Liver (tissue), 9 donors: ENCODE measurements around the gene RAB14. TPM values are rescaled to one million over a fixed set of nuclear protein-coding genes. Genes with fewer than 3 reads are reported as not detected.

ENCODE experiments used
- DNase-seq: peaks from one replicate; pipeline ENCODE4 v3.0.0-alpha.2; 2017; ENCODE audit warnings: low spot score
- H3K27ac ChIP-seq, 2 donors: one replicate each; pipeline ENCODE4 v1.7.0; 2013; ENCODE audit warnings: inconsistent platforms in 2 of 2, low read length in 2 of 2, control low read depth in 1 of 2, low read depth in 1 of 2, mild to moderate bottlenecking in 1 of 2
- H3K27me3 ChIP-seq, 4 donors: one replicate each; pipeline versions ENCODE4 v1.6.1 to v1.7.0; 2013; ENCODE audit warnings: low read length in 3 of 4, inconsistent platforms in 1 of 4, mild to moderate bottlenecking in 1 of 4, moderate library complexity in 1 of 4; ENCODE audit not compliant: control insufficient read depth in 4 of 4, insufficient read depth in 4 of 4
- H3K36me3 ChIP-seq, 4 donors: one replicate each; pipeline versions ENCODE4 v1.6.1 to v1.7.0; 2013; ENCODE audit warnings: low read length in 3 of 4, mild to moderate bottlenecking in 3 of 4, low read depth in 1 of 4, moderate library complexity in 1 of 4; ENCODE audit not compliant: control insufficient read depth in 4 of 4, insufficient read depth in 3 of 4
- H3K4me1 ChIP-seq, 4 donors: one replicate each; pipeline versions ENCODE4 v1.6.1 to v1.7.0; 2013; ENCODE audit warnings: low read length in 3 of 4, mild to moderate bottlenecking in 3 of 4, moderate library complexity in 1 of 4; ENCODE audit not compliant: control insufficient read depth in 4 of 4, insufficient read depth in 4 of 4
- H3K4me3 ChIP-seq, 3 donors: one replicate each; pipeline versions ENCODE4 v1.6.1 to v1.7.0; 2013; ENCODE audit warnings: low read length in 3 of 3, control low read depth in 1 of 3, low read depth in 1 of 3, mild to moderate bottlenecking in 1 of 3
- H3K9ac ChIP-seq, 2 donors: one replicate each; pipeline ENCODE4 v1.7.0; 2013; ENCODE audit warnings: low read length in 2 of 2, mild to moderate bottlenecking in 2 of 2, moderate library complexity in 2 of 2, control low read depth in 1 of 2, low read depth in 1 of 2
- H3K9me3 ChIP-seq, 4 donors: one replicate each; pipeline versions ENCODE4 v1.6.1 to v1.7.0; 2013; ENCODE audit warnings: low read length in 3 of 4; ENCODE audit not compliant: control insufficient read depth in 4 of 4
- CTCF ChIP-seq: fragments of 150-350 bp; IDR thresholded peaks from 2 replicates; pipeline ENCODE4 v1.5.1; 2017; ENCODE audit warnings: improper control_type of control experiment, low read depth, low read length; ENCODE audit not compliant: missing input control
- FOXA1 ChIP-seq: IDR thresholded peaks from 2 replicates; pipeline ENCODE4 v1.6.1; 2016; ENCODE audit warnings: antibody characterized with exemption
- FOXA2 ChIP-seq: IDR thresholded peaks from 2 replicates; pipeline ENCODE4 v1.6.1; 2016; ENCODE audit warnings: antibody characterized with exemption
- GABPA ChIP-seq, 2 donors: IDR thresholded peaks in 1 of 2; conservative IDR thresholded peaks in 1 of 2; 2 replicates each; pipeline ENCODE4 v1.6.1; 2016; ENCODE audit warnings: antibody characterized with exemption in 2 of 2, mild to moderate bottlenecking in 1 of 2, moderate library complexity in 1 of 2
- JUND ChIP-seq, 2 donors: IDR thresholded peaks; 2 replicates each; pipeline ENCODE4 v1.6.1; 2016; ENCODE audit warnings: antibody characterized with exemption in 2 of 2
- NR2F2 ChIP-seq: IDR thresholded peaks from 2 replicates; pipeline ENCODE4 v1.6.1; 2016; ENCODE audit warnings: antibody characterized with exemption
- REST ChIP-seq: IDR thresholded peaks from 2 replicates; pipeline ENCODE4 v1.6.1; 2016; ENCODE audit warnings: antibody characterized with exemption, mild to moderate bottlenecking
- SP1 ChIP-seq: IDR thresholded peaks from 2 replicates; pipeline ENCODE4 v1.6.1; 2018; ENCODE audit warnings: antibody characterized with exemption, mild to moderate bottlenecking
- TAF1 ChIP-seq: conservative IDR thresholded peaks from 2 replicates; pipeline ENCODE4 v1.6.1; 2016; ENCODE audit warnings: antibody characterized with exemption, mild to moderate bottlenecking
- YY1 ChIP-seq: IDR thresholded peaks from 2 replicates; pipeline ENCODE4 v1.6.1; 2016; ENCODE audit warnings: antibody characterized with exemption, mild to moderate bottlenecking
- ZBTB33 ChIP-seq: IDR thresholded peaks from 2 replicates; pipeline ENCODE4 v1.6.1; 2016; ENCODE audit warnings: antibody characterized with exemption
- WGBS: extraction: QIAGEN DNeasy Blood & Tissue Kit; methylation state at CpG from one replicate; pipeline ENCODE4 v1.1.7; 2013; 5-methylcytosine and 5-hydroxymethylcytosine counted together
- polyA plus RNA-seq, 2 donors: library from polyadenylated mRNA; stranded (reverse) in 1 of 2; unstranded in 1 of 2; fragments of 200-250 nt in 1 of 2; fragments of >200 nt in 1 of 2; fragmentation: Nextera tagmentation in 1 of 2; extraction: Ambion mirVana in 1 of 2; gene quantifications; one replicate each; pipeline versions ENCODE4 v1.2.1 to v1.2.3, GENCODE V29; 2013 to 2015
- total RNA-seq, 2 donors: library from RNA; depleted of rRNA; stranded (reverse); fragments of >200 nt; gene quantifications; one replicate each; pipeline ENCODE4 v1.2.3, GENCODE V29; 2014
- donor health status: healthy.
- donor health status: healthy.
- donor health status: healthy.
- donor health status: healthy.
- donor health status: healthy.

RAB14 gene
- total and polyA plus RNA-seq, 4 donors: 25.9 to 48.2 (median 36.5) TPM

GRCh38 chr9:121198512-121199042, 3.1 kb downstream of the RAB14 start:
- Histone ChIP-seq H3K4me1 (peaks cover 8 to 65% (median 46%) of the 10 kb centered on the region in 4 donors), H3K9ac (peak overlapping the region; percentile 1 to 53), H3K27me3 (no peaks in the 10 kb centered on the region), H3K9me3 (no peaks in the 10 kb centered on the region), H3K4me3 (peak overlapping the region in 1 of 3 donors; percentile 29), H3K27ac (no peak overlapping the region), H3K36me3 (no peaks in the 10 kb centered on the region)
- TF ChIP-seq YY1 (no peak), CTCF (no peak), REST (no peak), SP1 (no peak), JUND (IDR thresholded peaks at IDR 0.05) (no peak), FOXA1 (no peak)
- 20% methylated on average over 4 of the region's 4 CpGs for WGBS
- no peak for DNase-seq

GRCh38 chr9:121197132-121197531, 4.5 kb downstream of the RAB14 start:
- Histone ChIP-seq H3K36me3 (no peaks in the 10 kb centered on the region), H3K27ac (no peak overlapping the region), H3K4me3 (no peak overlapping the region), H3K9ac (no peak overlapping the region), H3K4me1 (peaks cover 8 to 74% (median 56%) of the 10 kb centered on the region in 4 donors), H3K27me3 (no peaks in the 10 kb centered on the region), H3K9me3 (no peaks in the 10 kb centered on the region)
- DNase-seq: no peak
- WGBS: 89% methylated on average over 1 of the region's 1 CpG
- no peak for TF ChIP-seq REST
- TF ChIP-seq SP1: no peak
- TF ChIP-seq NR2F2: no peak
- TF ChIP-seq FOXA2: no peak
- no peak for TF ChIP-seq ZBTB33
- no peak for TF ChIP-seq GABPA (IDR thresholded peaks at IDR 0.05 in 1 of 2, conservative IDR thresholded peaks at IDR 0.05 in 1 of 2)
- TF ChIP-seq TAF1: no peak
